DND-41 (cell line): ENCODE data around the gene GAB4.

Source experiments
- CTCF ChIP-seq: IDR thresholded peaks from 2 replicates; pipeline ENCODE4 v1.5.1; 2012; ENCODE audit warnings: borderline replicate concordance, low read length, moderate library complexity, mild to moderate bottlenecking; ENCODE audit not compliant: poor library complexity, severe bottlenecking; ENCODE audit errors: extremely low read depth
- EZH2 ChIP-seq: IDR thresholded peaks from 3 replicates; pipeline ENCODE4 v1.6.1; 2012; ENCODE audit warnings: borderline replicate concordance, low read depth, mild to moderate bottlenecking, moderate library complexity, low read length, inconsistent platforms; ENCODE audit not compliant: severe bottlenecking

DNA sequence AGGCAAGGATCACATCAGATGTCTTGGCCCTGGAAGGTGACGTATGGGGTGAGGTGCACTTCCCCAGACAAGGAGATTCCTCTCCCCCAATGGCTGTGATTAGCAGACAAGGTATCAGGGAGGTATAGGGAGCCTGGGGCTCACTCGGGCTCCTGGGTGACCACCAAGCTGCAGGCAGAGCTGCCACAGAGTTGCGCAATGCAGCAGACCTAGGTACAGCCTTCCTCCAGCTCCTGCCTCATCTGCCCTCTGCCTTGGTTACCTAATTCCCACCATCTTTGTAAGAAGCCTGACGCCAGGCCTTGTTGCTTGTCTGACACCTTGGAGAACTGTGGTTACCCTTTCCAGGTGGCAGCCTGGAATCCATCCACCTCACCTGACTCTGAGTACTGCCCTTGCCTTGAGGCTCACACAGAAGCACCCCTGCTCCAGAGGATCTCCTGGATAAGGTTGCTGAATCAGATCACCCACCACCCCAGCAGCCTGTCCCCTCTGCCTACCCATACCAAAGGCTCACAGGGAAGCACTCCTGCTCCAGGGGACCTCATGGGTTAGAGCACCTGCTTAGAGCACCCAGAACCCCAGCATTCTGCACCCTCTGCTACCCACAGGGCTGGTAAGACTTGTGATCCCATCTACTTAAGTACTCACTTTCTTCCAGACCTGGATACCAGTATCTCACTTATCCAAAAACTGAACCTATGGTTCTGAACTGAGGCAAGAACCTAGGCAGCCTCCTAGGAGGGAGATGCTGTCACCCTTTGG, 40.4 kb downstream of the GAB4 start:
- no peak for TF ChIP-seq CTCF
- TF ChIP-seq EZH2, result no peak
